Breast epithelium (tissue), 4 donors: ENCODE measurements around the gene RIC8A. TPM values are rescaled to one million over a fixed set of nuclear protein-coding genes. Genes with fewer than 3 reads are reported as not detected.
A peak's percentile ranks its signal among the peaks of the same experiment; 100 is the strongest.

Experiments used
- DNase-seq, 2 donors: peaks; one replicate each; pipeline ENCODE4 v3.0.0-alpha.2; 2019; ENCODE audit warnings: low spot score in 2 of 2
- H3K27ac ChIP-seq, 2 donors: fragments of 200-600 bp; sonication (generic) in 1 of 2; one replicate each; pipeline ENCODE4 v1.5.1; 2016 to 2019; ENCODE audit warnings: mild to moderate bottlenecking in 1 of 2
- H3K27me3 ChIP-seq, 2 donors: fragments of 200-600 bp; sonication (generic) in 1 of 2; one replicate each; pipeline versions ENCODE4 v1.5.1 to v1.6.0; 2017 to 2019; ENCODE audit warnings: control low read depth in 1 of 2, mild to moderate bottlenecking in 1 of 2
- H3K36me3 ChIP-seq: fragments of 200-600 bp; one replicate; pipeline ENCODE4 v1.5.1; 2019
- H3K4me1 ChIP-seq, 2 donors: fragments of 200-600 bp; sonication (generic); one replicate each; pipeline ENCODE4 v1.5.1; 2016 to 2019; ENCODE audit warnings: control low read depth in 1 of 2
- H3K4me3 ChIP-seq, 3 donors: fragments of 200-600 bp; sonication (generic); 1 replicate in 2 of 3; 2 replicates in 1 of 3; pipeline ENCODE4 v1.5.1; 2016 to 2019; ENCODE audit warnings: mild to moderate bottlenecking in 3 of 3, moderate library complexity in 2 of 3
- H3K9me3 ChIP-seq, 2 donors: fragments of 200-600 bp; sonication (generic) in 1 of 2; one replicate each; pipeline ENCODE4 v1.5.1; 2016 to 2019; ENCODE audit warnings: control low read depth in 1 of 2
- CTCF ChIP-seq, 3 donors: fragments of 450-650 bp; IDR thresholded peaks; one replicate each; pipeline ENCODE4 v1.5.1; 2016 to 2017; ENCODE audit warnings: antibody characterized with exemption in 3 of 3, mild to moderate bottlenecking in 3 of 3, moderate library complexity in 3 of 3
- POLR2A ChIP-seq: fragments of 450-650 bp; IDR thresholded peaks from one replicate; pipeline ENCODE4 v1.6.1; 2016; ENCODE audit warnings: antibody characterized with exemption, mild to moderate bottlenecking, moderate library complexity
- POLR2AphosphoS5 ChIP-seq, 3 donors: sonication (generic); formaldehyde crosslinking; IDR thresholded peaks; one replicate each; pipeline ENCODE4 v1.6.1; 2017; ENCODE audit warnings: antibody characterized with exemption in 3 of 3
- intact Hi-C: fragments of 100-400 bp; cut with DNase I; formaldehyde crosslinking; loops from one replicate; pipeline ENCODE4 v1.15.1; 2023; ENCODE audit warnings: low total_unique reads
- total RNA-seq, 3 donors: library from RNA; depleted of rRNA; stranded (reverse); fragments of >200 nt; gene quantifications; one replicate each; pipeline ENCODE4 v1.1.0, GENCODE V29; 2016

RIC8A gene
- total RNA-seq, 3 donors from 2014 or later = 76.5 to 90.8 (median 77.0) TPM

DNA sequence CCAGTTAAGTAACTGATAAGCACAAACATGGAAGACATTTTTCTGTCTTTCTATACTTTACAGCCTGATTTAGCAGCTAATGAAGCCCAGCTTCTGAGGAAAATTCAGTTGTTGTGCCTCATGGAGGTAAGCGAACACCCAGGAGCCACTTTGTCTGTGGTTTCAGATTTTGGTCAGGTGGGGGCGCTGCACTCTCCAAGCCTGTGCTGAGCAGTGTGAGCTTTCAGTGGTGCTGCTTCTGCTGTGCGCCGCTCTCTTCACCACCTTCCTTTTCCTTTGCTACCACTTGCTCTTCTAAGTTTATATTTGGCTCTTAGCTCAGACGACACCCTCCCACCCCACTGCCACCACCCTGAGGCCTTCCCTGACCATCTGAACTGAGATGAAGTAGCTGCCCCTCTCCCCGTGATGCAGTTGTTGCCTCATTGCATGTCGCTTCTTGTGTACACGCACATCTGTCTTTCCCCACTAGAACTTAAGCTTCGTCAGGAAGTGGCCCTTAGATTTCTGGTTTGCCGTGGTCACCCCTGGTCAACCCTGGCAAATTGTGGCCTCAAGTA, 43.3 kb downstream of the RIC8A start:
- no peak overlapping the region for H3K27ac ChIP-seq
- no peak for DNase-seq
- no peaks in the 10 kb centered on the region for H3K27me3 ChIP-seq
- intact Hi-C loops = no loop called here
- no peak overlapping the region for H3K4me3 ChIP-seq
- H3K9me3 ChIP-seq = no peaks in the 10 kb centered on the region
- no peak for TF ChIP-seq POLR2AphosphoS5 (IDR thresholded peaks at IDR 0.05)
- TF ChIP-seq POLR2A = no peak
- TF ChIP-seq CTCF (IDR thresholded peaks at IDR 0.05) = peak; percentile 9 to 43 (median 39)
- H3K36me3 ChIP-seq = peaks cover 10% of the 10 kb centered on the region
- H3K4me1 ChIP-seq = no peaks in the 10 kb centered on the region

DNA sequence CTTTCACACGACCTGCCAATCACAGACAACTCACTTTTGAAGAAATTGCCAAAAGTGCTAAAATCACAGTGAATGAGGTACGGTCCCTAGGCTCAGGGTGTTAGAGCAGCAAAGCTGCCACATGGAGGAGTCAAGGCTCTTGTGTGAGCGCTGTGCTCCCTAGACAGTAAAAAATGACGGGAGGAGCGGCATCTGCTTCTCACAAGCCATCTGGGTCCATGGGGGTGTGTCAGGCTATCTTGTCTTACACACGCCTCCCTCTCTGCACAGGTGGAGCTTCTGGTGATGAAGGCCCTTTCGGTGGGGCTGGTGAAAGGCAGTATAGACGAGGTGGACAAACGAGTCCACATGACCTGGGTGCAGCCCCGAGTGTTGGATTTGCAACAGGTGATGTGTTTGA, 44.0 kb downstream of the RIC8A start:
- TF ChIP-seq POLR2AphosphoS5 (IDR thresholded peaks at IDR 0.05) = no peak
- TF ChIP-seq CTCF (IDR thresholded peaks at IDR 0.05) = no peak
- no peak for TF ChIP-seq POLR2A
- peaks cover 6% of the 10 kb centered on the region for H3K36me3 ChIP-seq
- no peaks in the 10 kb centered on the region for H3K27me3 ChIP-seq
- no peak overlapping the region for H3K4me3 ChIP-seq
- H3K27ac ChIP-seq = no peak overlapping the region
- no peak for DNase-seq
- H3K4me1 ChIP-seq = no peaks in the 10 kb centered on the region
- H3K9me3 ChIP-seq = no peaks in the 10 kb centered on the region
- intact Hi-C loops = no loop called here

DNA sequence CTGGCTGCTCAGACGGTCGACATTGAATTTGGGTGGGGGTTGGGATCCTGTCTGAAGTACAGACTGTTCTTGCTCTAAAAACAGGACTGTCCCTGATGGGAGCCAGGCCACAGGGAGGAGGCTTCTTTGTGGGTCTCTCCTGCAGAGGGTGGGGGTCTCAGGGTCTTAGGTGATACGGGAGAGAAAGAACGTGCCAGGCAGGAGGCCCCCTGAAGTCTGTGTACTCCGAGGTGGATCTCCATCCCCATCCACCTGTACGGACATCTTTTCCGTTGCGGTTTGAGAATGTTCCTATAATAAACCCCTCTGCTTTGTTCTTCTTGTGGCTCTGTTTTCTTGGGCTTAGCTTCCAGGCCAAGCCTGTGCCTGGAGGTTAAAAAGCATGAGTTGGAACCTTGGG, 45.2 kb downstream of the RIC8A start:
- intact Hi-C loops = loop anchor here (2.0 kb wide), 1 partner anchor 36 kb away; the partner anchor contains the start of gene PGGHG

GRCh38 chr11:253160-253885, 45.8 kb downstream of the RIC8A start:
- H3K4me3 ChIP-seq = no peak overlapping the region

More for the DNA sequence above, 45.2 kb downstream of the RIC8A start:
- Histone ChIP-seq H3K4me1 (no peaks in the 10 kb centered on the region), H3K9me3 (no peaks in the 10 kb centered on the region), H3K4me3 (no peak overlapping the region), H3K27me3 (no peaks in the 10 kb centered on the region), H3K27ac (no peak overlapping the region), H3K36me3 (peaks cover 4% of the 10 kb centered on the region)
- no peak for DNase-seq
- TF ChIP-seq POLR2A = no peak
- no peak for TF ChIP-seq CTCF (IDR thresholded peaks at IDR 0.05)
- TF ChIP-seq POLR2AphosphoS5 (IDR thresholded peaks at IDR 0.05) = no peak

More at GRCh38 chr11:253160-253885, 45.8 kb downstream of the RIC8A start:
- Histone ChIP-seq H3K4me1 (no peaks in the 10 kb centered on the region), H3K9me3 (no peaks in the 10 kb centered on the region), H3K36me3 (peaks cover 4% of the 10 kb centered on the region), H3K27me3 (no peaks in the 10 kb centered on the region), H3K27ac (no peak overlapping the region)
- no peak for DNase-seq
- intact Hi-C loops = loop anchor here (2.0 kb wide), 1 partner anchor 35 kb away; the partner anchor contains the start of gene PGGHG
- TF ChIP-seq POLR2AphosphoS5 (IDR thresholded peaks at IDR 0.05) (no peak), CTCF (IDR thresholded peaks at IDR 0.05) (no peak)
